A673 (cell line): ENCODE measurements around the gene RGPD6.
"Not testable (repeated sequence)": the region's sequence is repeated elsewhere in the genome, so short reads cannot be mapped to it uniquely, and the experiment has no call there.

Experiments
- CTCF ChIP-seq: fragments of 300-800, 200-600 bp; sonication (generic); conservative IDR thresholded peaks from 2 replicates; pipeline ENCODE4 v1.5.1; 2017; ENCODE audit warnings: low read depth, mild to moderate bottlenecking, antibody characterized with exemption, low read length, moderate library complexity, mixed read lengths
- EZH2 ChIP-seq: fragments of 200-600 bp; sonication (generic); IDR thresholded peaks from 2 replicates; pipeline ENCODE4 v1.6.1; 2017; ENCODE audit warnings: borderline replicate concordance, low read depth, mild to moderate bottlenecking, mixed read lengths, antibody characterized with exemption, low read length; ENCODE audit not compliant: poor library complexity, severe bottlenecking

GRCh38 chr2:110602139-110602538, 25.1 kb upstream of the RGPD6 start:
- not testable (repeated sequence) for TF ChIP-seq CTCF, EZH2
